ENCODE measurements around the gene PRPF6.

PRPF6 gene, protein sequence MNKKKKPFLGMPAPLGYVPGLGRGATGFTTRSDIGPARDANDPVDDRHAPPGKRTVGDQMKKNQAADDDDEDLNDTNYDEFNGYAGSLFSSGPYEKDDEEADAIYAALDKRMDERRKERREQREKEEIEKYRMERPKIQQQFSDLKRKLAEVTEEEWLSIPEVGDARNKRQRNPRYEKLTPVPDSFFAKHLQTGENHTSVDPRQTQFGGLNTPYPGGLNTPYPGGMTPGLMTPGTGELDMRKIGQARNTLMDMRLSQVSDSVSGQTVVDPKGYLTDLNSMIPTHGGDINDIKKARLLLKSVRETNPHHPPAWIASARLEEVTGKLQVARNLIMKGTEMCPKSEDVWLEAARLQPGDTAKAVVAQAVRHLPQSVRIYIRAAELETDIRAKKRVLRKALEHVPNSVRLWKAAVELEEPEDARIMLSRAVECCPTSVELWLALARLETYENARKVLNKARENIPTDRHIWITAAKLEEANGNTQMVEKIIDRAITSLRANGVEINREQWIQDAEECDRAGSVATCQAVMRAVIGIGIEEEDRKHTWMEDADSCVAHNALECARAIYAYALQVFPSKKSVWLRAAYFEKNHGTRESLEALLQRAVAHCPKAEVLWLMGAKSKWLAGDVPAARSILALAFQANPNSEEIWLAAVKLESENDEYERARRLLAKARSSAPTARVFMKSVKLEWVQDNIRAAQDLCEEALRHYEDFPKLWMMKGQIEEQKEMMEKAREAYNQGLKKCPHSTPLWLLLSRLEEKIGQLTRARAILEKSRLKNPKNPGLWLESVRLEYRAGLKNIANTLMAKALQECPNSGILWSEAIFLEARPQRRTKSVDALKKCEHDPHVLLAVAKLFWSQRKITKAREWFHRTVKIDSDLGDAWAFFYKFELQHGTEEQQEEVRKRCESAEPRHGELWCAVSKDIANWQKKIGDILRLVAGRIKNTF

DNA sequence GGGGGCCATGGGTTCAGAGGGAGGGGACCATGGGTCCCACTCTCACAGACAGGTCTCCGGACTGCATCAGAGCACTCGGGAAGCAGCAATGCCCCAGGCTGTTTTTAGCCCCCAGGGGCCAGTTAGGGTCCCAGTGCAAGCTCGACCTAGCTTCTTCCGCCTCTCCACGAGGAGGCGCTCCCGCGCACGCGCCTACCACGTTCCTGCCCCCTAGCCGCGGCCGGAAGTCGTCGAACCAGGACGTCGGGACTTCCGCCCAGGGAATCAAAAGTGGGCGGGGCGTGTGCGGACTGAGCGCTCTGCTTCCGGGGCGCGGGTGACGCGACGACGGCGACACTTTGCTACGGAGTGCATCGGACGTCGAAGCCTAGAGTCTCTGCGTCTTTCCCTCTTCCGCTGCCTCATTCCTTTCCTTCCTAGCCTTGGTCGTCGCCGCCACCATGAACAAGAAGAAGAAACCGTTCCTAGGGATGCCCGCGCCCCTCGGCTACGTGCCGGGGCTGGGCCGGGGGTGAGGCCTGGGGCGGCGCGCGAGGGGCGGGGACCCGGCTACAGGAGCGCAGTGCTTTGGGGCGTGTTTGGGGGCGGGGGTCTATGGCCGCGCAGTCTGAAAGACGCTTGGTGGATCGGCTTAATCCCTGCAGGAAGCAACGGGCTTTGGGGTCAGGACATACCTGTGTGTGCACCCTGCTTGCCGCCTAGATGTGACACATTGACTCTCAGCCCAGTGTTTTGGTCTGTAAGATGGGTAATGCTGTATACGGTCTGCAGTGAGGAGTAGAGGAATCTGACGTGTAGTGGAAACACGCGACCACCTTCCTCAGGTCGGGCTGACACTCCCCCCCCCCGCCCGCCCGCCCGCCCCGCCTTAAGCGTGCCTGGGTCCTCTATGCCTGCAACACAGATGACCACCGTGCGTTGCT, at the start of gene PRPF6:
Gene PRPF6 (plus strand): TSS at position 327 of the 923 bp plus-strand sequence. CDS start 114 bp downstream, at position 441.
- DNase-seq, result peak; percentile 98

DNA sequence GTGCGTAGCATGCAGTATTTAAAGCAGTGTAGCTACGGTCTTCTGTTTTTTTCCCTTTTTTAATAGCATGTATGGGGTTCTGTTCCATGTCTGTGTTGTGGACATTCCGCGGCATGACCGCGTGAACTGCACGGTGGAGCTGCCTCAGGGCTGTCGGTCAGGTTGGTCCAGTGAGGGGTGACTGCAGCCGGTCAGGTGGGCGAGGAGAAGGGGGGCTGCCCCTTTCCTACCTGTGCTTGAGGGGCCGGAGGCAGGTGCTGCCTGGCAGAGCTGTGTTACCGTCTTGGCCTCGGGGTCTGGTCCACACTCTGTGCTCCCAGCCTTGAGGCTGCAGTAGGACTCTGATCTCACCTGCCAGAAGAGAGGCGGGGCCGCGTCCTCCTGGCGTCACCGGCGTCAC, 49.2 kb upstream of the PRPF6 start:
- DNase-seq, result no peak

DNA sequence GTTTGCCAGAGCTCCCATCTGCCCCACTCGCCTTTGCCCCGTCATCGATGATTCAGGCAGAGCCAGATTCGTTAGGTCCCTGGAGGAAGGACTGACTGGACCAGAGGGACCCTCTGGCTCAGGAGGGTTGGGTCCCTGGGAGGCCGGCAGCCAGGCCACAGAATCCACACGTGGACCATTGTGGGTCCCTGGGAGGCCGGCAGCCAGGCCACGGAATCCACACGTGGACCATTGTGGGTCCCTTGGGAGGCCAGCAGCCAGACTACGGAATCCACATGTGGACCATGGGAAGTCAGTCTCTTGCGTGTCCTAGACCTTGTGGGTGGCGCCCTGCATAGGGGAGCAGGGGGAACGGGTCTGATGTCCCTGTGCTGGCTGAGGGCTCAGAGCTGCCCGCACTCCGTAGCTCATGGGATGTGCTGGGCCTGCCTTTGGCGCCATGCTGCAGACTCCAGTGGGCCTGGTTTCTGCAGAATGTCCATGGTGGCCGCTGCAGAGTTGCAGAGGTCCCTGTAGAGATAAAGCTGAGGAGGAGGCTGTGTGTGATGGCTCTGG, 48.2 kb upstream of the PRPF6 start:
- no peak for DNase-seq

DNA sequence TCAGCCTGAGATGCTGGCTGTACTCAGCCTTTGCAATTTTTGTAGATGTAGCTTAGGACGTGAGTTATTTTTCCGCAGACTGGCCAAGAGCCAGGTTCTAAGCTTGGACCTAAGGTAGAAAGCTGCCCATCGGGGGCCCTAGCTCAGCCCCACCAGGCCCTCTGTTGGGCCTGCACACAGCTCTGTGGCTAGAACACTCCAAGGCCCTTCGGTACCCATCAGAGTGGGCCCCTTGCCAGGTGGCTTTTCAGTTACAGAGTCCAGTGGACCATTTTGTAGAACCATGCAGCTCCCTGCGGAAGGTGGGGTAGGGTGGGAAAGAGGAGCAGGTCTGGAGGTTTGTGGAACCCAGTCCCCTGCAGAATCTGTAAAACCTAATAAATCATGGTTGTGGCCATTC, 47.3 kb upstream of the PRPF6 start:
- no peak for DNase-seq

DNA sequence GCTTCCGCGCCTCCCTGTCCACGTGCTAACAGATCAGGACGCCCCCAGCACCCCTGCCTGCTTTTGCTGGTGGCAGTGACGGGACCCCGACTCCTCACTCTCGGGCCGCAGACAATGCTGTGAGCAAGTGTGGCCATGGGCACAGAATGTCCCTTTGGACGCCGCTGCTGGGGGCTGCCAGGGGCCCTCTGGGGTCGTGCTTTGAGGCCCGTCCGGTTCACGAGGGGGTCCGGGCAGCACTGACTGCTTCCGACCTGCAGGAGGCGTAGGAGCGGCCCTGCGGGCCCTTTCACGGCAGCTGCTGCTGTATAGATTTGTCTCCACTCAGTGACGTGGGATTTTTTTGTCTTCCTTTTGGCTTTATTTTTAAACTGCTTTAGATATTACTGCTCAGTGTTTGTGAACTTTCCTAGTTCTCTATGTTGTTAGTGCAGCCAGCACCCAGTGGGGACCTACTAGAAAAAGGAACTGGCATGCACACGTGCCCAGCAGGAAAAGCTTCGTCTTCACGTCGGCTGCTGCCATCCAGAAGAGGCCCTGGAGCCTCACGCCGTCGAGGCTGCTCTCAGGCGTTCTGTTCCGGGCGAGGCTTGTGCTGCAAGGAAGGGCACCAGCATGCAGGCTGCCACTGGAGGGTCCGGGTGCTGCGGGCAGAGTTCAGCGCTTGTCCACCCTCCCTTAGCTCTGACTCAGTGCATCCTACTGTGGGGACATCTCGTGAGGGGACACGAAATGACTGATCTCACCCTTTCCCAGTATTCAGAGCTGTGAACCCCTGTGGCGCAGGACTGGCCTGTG, 46.5 kb upstream of the PRPF6 start:
- no peak for DNase-seq

DNA sequence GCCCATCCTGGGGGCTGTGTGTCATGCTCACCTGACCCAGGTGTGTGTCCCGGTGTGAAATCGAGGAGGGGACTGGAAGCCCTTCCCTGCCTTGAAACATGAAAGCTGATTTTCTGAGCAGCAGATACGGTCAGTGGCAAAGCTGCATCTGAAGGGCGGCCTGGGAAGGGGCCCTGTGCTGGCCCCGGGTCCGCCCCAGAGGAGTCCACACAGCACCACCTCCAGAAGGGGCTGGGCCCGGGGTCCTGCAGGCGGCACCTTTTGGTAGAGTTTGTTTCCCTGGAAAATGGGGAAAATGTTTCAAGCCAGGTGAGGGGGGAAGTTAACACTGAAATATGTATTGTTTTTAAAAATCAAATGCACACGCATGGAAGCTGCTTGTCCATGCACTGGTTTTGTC, 45.5 kb upstream of the PRPF6 start:
- DNase-seq, result no peak

DNA sequence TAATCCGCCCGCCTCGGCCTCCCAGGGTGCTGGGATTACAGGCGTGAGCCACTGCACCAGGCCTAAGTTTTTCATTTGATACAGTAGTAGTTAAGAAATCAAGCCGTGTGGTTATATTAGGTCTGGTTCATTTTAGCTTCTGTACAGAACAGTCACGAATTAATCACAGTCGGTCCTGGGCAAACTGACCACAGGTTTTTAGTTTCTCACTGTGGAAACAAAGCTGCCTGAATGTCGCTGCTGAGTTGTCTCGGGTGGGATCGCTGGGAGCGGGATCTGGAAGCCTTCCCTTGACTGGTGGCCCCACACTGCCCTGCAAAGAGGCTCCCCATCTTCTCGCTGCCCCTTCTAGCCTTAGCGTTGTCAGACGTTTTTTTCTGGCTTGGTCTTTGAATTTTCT, 43.3 kb upstream of the PRPF6 start:
- no peak for DNase-seq

DNA sequence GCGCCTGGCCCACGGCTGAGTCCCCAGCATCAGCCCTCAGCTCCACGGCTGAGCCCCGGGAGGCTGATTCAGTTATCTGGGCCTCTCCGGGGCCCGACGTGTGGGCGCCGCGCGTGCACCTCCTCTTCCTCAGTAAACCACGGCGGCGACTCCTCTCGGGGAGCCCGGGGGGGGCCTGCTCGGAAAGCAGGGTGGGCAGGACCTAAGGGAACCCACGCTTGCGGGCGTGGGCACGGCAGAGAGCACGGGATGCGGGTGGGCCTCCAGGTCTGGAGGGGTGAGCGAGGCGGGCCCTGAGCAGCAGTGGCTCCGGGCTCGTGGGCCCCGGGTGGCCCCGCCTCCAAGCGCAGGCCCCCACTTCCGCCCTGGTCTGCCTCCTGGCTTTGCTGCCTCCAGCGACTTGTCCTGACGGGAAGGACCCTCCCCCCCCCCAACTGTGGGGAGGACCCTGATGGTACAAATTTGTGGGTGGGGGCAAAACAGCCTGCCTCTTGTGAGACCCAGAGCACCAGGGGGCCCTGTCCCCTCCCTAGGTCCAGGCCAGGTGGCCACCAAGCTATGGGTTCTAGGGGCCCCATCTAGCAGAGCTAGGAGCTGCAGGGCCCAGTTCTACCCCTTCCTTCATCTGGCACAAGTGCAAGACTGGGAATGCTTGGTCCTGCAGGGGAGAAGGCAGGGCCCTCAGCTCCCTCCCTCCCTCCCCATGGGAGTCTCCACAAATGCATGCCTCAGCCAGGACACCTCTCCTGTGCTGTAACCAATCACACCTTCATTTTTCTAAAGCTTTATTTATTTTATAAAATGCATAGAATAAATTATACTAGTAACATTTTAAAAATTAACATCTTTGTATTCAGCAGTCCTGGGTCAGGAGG, 41.6 kb upstream of the PRPF6 start:
- DNase-seq, result no peak

DNA sequence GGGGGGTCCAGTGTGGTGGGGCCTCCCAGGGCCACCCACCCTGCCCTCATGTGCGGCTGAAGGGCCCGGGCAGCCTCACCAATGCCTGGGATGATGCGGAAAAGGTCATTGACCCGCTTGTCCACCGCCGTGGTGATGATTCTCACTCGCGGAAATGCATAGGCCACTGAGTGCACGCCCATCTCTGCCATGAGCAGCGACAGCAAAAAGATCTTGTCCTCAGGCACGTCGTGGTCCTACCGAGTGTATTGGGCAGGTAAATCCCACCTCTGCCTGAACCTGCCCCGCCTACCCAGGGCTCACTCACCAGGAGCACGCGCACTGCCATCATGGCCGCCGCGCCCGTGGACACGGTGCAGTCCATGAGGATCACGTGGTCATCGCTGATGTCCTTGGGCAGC, 40.9 kb upstream of the PRPF6 start:
- DNase-seq, result no peak

DNA sequence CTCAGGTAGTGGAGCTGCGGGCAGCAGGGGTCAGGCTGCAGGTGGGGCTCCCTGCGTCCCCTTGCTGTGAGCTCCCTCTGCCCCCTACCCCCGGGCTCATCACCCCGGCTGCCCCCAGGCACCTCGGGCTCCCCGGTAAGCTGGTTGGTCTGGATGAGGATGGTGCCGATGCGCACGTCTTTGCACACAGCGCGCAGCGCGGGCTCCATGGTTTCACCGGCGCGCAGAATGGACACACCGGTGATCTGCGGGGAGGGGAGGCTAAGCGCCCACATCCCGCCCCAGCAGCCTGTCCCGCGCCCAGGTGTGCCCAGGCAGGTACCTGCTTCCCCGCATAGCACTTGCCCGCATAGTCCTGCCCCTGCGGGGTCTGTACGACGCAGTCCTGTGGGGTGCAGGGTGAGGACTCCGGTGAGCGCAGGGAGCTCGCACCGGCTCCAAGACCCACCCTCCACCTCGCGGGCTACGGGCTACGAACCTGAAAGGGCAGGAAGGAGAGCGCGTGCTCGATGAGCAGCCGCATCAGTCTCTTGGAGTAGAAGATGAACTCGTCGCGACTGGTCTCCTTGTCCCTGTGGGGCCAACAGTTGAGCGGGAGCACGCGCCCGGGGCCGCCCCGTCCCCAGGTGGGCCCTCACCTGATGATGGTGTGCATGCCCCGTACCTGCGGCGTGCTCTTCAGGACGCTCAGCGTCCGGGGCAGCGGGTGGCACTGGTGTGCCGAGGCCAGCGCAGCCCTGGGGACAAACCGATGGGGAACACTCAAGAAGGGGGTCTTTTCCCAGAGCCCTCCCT, 40.3 kb upstream of the PRPF6 start:
- DNase-seq, result no peak

DNA sequence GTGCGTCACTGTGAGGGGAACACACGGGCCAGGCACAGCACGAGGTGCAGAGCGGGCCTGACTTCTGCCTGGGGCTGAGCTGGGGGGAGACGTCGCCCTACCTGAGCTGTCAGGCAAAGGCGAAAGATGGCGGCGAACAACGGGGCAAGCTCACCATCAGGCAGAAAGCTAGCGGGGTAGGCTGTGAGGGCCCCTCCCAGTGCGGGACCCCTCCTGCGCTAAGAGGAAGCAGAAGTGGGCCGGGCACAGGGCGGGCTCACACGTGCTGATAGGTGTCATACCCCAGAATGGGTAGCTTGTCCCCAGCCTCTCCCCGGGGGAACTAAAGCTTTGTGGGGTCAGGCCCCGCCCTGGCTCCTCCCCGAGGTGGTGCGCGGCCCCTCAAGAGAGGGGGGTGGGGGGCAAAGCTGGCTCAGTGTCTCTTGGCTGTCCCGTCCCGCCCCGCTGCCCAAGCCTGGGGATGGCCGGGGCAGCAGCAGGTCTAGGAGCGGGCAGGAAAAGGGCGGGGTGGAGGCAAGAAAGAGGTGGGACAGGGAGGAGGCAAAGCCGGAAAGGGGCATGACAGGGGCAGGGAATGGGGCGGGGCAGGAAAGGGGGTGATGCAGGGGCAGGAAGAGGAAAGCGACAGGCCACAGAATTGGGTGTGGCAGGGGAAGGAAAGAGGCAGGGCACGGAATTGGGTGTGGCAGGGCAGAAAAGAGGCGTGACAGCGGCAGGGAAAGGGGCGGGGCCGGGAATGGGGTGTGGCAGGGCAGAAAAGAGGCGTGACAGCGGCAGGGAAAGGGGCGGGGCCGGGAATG, 39.5 kb upstream of the PRPF6 start:
- DNase-seq, result peak; percentile 89

DNA sequence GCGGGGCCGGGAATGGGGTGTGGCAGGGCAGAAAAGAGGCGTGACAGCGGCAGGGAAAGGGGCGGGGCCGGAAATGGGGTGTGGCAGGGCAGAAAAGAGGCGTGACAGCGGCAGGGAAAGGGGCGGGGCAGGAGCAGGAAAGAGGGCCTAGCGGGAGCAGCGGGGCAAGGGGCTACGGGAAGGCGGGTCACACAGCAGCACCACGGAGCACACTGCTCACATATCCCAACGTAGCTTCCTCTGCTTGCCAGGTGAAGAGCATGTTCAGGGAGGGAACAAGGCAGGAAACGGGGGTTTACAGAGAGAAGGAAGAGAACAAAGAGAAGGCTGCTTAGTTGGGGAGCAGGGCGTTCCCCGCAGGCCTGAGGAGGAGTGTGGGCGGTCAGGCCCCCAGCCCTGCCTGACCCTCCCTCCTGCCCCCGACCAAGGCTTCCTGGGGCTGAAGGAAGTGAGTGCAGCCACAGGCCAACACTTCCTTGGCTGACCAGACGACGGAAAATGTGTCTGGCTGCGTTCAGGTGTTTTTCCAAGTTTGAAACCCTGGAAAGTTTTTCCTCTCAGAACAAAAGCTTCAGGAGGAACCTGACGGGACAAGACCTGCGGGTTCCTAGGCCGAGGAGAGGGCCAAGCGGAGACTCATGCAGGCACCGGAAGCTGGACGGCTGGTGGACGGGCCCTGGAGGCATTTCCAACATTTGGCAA, 38.5 kb upstream of the PRPF6 start:
- peak; percentile 63 for DNase-seq

DNA sequence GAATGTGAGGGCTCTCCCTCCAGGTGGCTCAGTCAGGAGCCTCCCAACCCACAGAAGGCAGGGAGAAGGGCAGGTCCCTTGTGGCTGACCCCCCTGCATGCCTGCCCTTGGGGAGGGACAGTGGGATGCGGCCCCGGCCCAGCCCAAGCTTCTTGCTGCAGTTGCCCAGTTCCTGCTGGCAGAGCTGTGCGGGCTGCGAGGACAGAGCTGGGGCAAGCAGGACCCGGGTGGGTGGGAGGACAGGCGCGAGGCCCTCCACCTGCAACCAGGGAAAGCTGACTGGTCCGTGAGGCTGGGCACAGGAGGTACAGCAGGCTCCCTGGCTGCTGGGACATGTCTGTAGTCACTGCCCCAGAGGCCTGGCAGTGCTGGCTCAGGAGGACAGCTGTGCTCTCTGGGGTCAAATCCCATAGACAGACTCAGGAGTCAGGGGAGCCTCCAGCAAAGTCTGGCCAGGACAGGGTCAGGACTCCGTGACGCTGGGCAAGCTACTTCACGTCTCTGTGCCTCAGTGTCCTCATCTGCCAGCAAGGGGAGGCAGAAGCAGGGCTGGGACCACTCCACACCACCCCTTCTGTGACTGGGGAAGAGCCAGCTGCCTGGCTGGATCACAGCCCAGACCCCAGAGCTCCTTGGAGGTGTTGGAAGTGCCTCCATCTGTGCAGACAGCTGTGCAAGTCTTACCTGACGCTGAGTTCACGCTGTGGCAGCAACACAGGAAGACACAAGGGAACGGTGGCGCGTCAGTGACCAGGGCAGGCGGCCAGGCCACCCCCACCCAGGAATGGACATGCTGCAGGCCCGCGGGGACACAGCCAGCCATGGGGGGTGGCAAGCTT, 37.7 kb upstream of the PRPF6 start:
- DNase-seq, result no peak

DNA sequence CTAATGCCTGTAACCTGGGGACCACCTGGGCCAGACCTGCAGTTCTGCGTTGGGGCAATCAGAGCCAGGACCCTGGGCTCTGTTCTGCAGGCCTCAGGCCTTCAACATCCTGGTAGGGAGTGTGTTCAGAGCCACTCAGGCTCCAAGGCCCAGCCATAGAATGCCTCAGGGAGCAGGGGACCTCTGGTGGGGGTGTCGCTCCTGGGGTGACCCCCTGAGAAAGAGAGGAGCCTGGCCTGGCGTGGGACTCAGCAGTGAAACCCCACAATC, 37.2 kb upstream of the PRPF6 start:
- no peak for DNase-seq

DNA sequence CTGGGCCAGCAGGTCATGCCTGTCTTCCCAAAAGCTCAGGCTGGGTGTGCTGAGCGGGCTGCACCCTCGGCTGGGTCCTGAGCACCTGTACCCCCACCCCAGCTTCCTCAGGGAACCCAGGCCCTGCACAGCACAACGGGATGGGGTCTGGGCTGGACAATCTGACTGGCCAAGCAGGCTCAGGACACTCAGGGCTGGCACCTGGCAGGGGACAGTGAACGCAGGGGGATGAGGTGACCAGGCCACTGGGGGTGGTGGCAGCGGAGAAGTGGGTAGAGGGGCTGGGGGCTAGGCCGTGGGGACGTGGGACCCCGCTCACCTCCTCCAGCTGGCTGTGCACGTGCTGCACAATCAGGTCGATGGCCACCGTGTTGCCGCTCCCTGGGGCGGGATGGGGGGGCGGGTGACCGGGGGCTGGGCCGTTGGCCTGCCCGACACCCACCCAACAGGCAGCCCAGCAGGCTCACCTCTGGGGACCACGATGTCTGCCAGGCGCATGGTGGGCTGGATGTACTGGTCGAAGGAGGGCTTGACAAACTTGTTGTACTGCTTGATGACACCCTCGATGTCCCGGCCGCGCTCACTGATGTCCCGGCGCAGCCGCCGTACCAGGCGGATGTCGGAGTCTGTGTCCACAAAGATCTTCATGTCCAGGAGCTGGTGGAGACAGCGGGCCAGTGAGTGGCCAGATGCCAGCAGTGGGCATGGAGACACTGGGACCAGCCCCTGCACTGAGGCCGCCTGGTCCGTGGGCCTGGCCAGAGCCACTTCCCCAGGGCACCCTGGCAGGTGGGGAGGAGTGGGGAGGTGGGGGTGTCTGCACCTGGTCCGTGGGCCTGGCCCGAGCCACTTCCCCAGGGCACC, 36.6 kb upstream of the PRPF6 start:
- no peak for DNase-seq

DNA sequence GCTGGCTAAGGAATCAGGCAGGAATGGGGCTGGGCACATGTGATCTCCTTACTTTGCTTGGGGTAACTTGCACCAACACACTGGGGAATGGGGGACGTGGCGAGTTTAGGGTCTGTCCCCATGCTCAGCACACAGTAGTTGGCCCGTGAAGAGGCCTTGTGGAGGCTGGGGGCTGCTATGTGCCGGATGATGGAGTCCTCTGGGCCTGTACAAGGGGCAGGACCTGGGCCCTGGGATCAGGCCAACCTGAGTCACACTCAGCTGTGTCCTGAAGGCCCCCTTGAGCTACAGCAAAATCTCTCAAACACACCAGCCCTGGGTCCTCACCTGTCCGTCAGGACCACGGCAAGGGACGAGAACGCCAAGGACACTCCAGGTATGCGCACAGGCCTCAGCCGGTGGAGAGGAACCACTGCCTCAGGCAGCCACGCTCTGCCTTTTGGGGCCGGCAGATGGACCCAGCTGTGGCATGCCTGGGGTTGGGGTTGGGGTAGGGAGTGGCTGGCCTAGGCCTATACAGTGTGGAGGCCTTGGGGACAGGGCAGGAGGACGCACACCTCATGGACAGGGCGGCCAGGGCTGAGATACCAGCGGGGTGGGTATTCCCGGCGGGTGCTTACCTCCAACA, 35.8 kb upstream of the PRPF6 start:
- DNase-seq, result no peak

Measured in inflammatory macrophage treated with lipopolysaccharide for 4 hours (primary cell).